GM23338 (cell line): ENCODE results near the gene CNIH3.

Experiments
- CTCF ChIP-seq, 2 experiments: fragments of 200-600 bp in 1 of 2; sonication (generic) in 1 of 2; conservative IDR thresholded peaks; 2 replicates each; pipeline versions ENCODE4 v1.5.1 to v1.6.1; 2016 to 2017; ENCODE audit warnings: antibody characterized with exemption in 2 of 2, low read depth in 2 of 2, mild to moderate bottlenecking in 2 of 2, moderate library complexity in 1 of 2
- EZH2 ChIP-seq: fragments of 200-600 bp; sonication (generic); IDR thresholded peaks from one replicate; pipeline ENCODE4 v1.8.0; 2017; ENCODE audit warnings: antibody characterized with exemption, mild to moderate bottlenecking, low read depth; ENCODE audit not compliant: unreplicated experiment
- EZH2phosphoT487 ChIP-seq: fragments of 200-600 bp; sonication (generic); IDR thresholded peaks from one replicate; pipeline ENCODE4 v1.8.1; 2018; ENCODE audit warnings: antibody characterized with exemption; ENCODE audit not compliant: unreplicated experiment

- TF ChIP-seq CTCF (conservative IDR thresholded peaks at IDR 0.05; ENCODE audit: low read depth in 2 of 2) = no peak
- TF ChIP-seq EZH2phosphoT487 = no peak
- TF ChIP-seq EZH2 = no peak
Observed at GRCh38 chr1:224675590-224675989, 59.5 kb downstream of the CNIH3 start.
